ENCODE data around the gene CACNB2.
"Not testable (repeated sequence)": the region's sequence is repeated elsewhere in the genome, so short reads cannot be mapped to it uniquely, and the experiment has no call there.

The CACNB2 gene

GRCh38 chr10:18204039-18204835 is 64.0 kb downstream of the CACNB2 start:
- TF ChIP-seq MYC (IDR thresholded peaks at IDR 0.05; ENCODE audit: low read depth, low read length), result no peak
- no peak for TF ChIP-seq CTCF (IDR thresholded peaks at IDR 0.05; ENCODE audit: low read depth, low read length)
- no peak for DNase-seq (ENCODE audit: low read depth)
- no peak overlapping the region for H3K4me3 ChIP-seq (ENCODE audit: low read depth, low read length)

- no peak overlapping the region for H3K4me3 ChIP-seq (ENCODE audit: low read depth, low read length)
- no peak for DNase-seq (ENCODE audit: low read depth)
- TF ChIP-seq CTCF (IDR thresholded peaks at IDR 0.05; ENCODE audit: low read depth, low read length) (no peak), MAX (IDR thresholded peaks at IDR 0.05; ENCODE audit: low read depth, low read length) (no peak), MYC (IDR thresholded peaks at IDR 0.05; ENCODE audit: low read depth, low read length) (no peak), POLR2A (IDR thresholded peaks at IDR 0.05; ENCODE audit: extremely low read depth, insufficient read length) (no peak)
Observed at GRCh38 chr10:18205098-18205834, 65.0 kb downstream of the CACNB2 start.

- DNase-seq (ENCODE audit: low read depth); H3K4me3 ChIP-seq (ENCODE audit: low read depth, low read length): not testable (repeated sequence)
Observed at GRCh38 chr10:18208186-18208585, 68.0 kb downstream of the CACNB2 start.

DNA sequence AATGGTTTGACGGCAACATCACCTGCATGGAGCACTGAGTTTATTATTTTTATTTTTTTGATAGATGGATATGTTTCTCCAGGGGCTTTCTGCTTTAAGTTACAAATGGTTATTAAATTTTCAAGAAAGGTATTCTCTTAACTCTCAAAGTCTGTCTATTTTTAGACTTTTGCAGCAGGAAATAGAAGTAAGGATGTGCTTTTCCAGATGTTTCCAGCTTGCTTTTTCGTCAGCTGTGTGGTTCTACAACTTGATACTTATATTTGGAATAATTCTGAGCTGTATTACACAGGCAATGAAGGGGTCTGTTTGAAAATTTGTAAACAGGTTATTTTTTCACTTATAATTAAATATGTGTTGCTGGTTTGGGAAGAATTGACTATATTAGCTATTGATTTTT is 69.0 kb downstream of the CACNB2 start:
- no peak for TF ChIP-seq MYC (IDR thresholded peaks at IDR 0.05; ENCODE audit: low read depth, low read length)
- no peak for TF ChIP-seq POLR2A (IDR thresholded peaks at IDR 0.05; ENCODE audit: extremely low read depth, insufficient read length)
- no peak for TF ChIP-seq MAX (IDR thresholded peaks at IDR 0.05; ENCODE audit: low read depth, low read length)
- TF ChIP-seq CTCF (IDR thresholded peaks at IDR 0.05; ENCODE audit: low read depth, low read length), result no peak

GRCh38 chr10:18210711-18211110 is 70.5 kb downstream of the CACNB2 start:
- H3K4me3 ChIP-seq (ENCODE audit: low read depth, low read length), result no peak overlapping the region
- TF ChIP-seq MYC (IDR thresholded peaks at IDR 0.05; ENCODE audit: low read depth, low read length), result no peak
- no peak for TF ChIP-seq CTCF (IDR thresholded peaks at IDR 0.05; ENCODE audit: low read depth, low read length)
- no peak for TF ChIP-seq POLR2A (IDR thresholded peaks at IDR 0.05; ENCODE audit: extremely low read depth, insufficient read length)
- no peak for TF ChIP-seq MAX (IDR thresholded peaks at IDR 0.05; ENCODE audit: low read depth, low read length)
- no peak for DNase-seq (ENCODE audit: low read depth)

More for the DNA sequence above, 69.0 kb downstream of the CACNB2 start:
- no peak for DNase-seq (ENCODE audit: low read depth)
- no peak overlapping the region for H3K4me3 ChIP-seq (ENCODE audit: low read depth, low read length)

DNA sequence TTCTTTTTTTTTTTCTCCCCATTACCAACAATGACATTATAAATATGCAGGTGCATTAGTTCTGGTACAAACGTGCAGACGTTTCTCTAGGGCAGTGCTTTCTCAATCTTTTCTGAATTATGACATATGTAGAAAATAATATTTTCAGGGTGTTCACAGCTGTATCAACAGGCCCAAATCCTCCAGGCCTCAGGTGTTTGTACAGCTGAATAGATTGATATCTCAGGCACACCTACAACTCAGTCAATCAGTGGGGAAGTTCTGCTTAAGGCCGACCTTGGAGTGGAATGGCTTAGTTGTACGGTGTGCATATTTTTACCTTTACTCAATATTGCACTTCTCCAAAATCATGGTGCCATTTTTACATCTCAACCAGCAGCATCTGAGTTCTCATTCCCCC is 71.6 kb downstream of the CACNB2 start:
- TF ChIP-seq MYC (IDR thresholded peaks at IDR 0.05; ENCODE audit: low read depth, low read length), result no peak
- no peak for TF ChIP-seq CTCF (IDR thresholded peaks at IDR 0.05; ENCODE audit: low read depth, low read length)
- no peak for TF ChIP-seq POLR2A (IDR thresholded peaks at IDR 0.05; ENCODE audit: extremely low read depth, insufficient read length)
- TF ChIP-seq MAX (IDR thresholded peaks at IDR 0.05; ENCODE audit: low read depth, low read length), result no peak
- no peak for DNase-seq (ENCODE audit: low read depth)

More for the DNA sequence above, 71.6 kb downstream of the CACNB2 start:
- no peak overlapping the region for H3K4me3 ChIP-seq (ENCODE audit: low read depth, low read length)

All from NB4 (cell line).